Stimulated activated memory B cell treated with anti-CD40 and anti-IgM and Interleukin-4, amounts not matched to agents 10 μg/mL and 1 μg/mL and 100 μg/mL, for 72 hours (primary cell): ENCODE data around the gene GLI3.

Experiments used
- ATAC-seq: fragments of 150-1000 bp; cut with Tn5 transposase; 2 replicates; pipeline ENCODE4 v1.10.0; 2021
- H3K27ac Mint-ChIP-seq: one replicate; pipeline ENCODE4 v1.8.0; 2022; ENCODE audit warnings: mild to moderate bottlenecking, mixed read lengths
- H3K27me3 Mint-ChIP-seq: one replicate; pipeline ENCODE4 v1.8.0; 2022; ENCODE audit warnings: mixed read lengths
- H3K36me3 Mint-ChIP-seq: one replicate; pipeline ENCODE4 v1.8.0; 2022; ENCODE audit warnings: mixed read lengths
- H3K4me1 Mint-ChIP-seq: one replicate; pipeline ENCODE4 v1.8.0; 2022; ENCODE audit warnings: mixed read lengths
- H3K4me3 Mint-ChIP-seq: one replicate; pipeline ENCODE4 v1.8.0; 2022; ENCODE audit warnings: mild to moderate bottlenecking, moderate library complexity, mixed read lengths
- H3K9me3 Mint-ChIP-seq: one replicate; pipeline ENCODE4 v1.8.0; 2022; ENCODE audit warnings: mixed read lengths

The GLI3 gene

GRCh38 chr7:41965951-41966505 is 271.0 kb downstream of the GLI3 start:
- no peaks in the 10 kb centered on the region for H3K36me3 Mint-ChIP-seq
- no peaks in the 10 kb centered on the region for H3K4me1 Mint-ChIP-seq
- H3K9me3 Mint-ChIP-seq: no peaks in the 10 kb centered on the region
- H3K4me3 Mint-ChIP-seq: no peak overlapping the region
- no peaks in the 10 kb centered on the region for H3K27me3 Mint-ChIP-seq
- H3K27ac Mint-ChIP-seq: no peak overlapping the region
- ATAC-seq: no peak

- no peak overlapping the region for H3K27ac Mint-ChIP-seq
- H3K4me3 Mint-ChIP-seq: no peak overlapping the region
- no peaks in the 10 kb centered on the region for H3K4me1 Mint-ChIP-seq
- H3K9me3 Mint-ChIP-seq: no peaks in the 10 kb centered on the region
- no peaks in the 10 kb centered on the region for H3K36me3 Mint-ChIP-seq
- peaks cover 2% of the 10 kb centered on the region for H3K27me3 Mint-ChIP-seq
- ATAC-seq: no peak
Observed at GRCh38 chr7:41964849-41965745, 271.9 kb downstream of the GLI3 start.

GRCh38 chr7:41964183-41964753 is 272.7 kb downstream of the GLI3 start:
- H3K36me3 Mint-ChIP-seq: no peaks in the 10 kb centered on the region
- no peaks in the 10 kb centered on the region for H3K9me3 Mint-ChIP-seq
- no peak overlapping the region for H3K4me3 Mint-ChIP-seq
- peaks cover 10% of the 10 kb centered on the region for H3K27me3 Mint-ChIP-seq
- H3K4me1 Mint-ChIP-seq: no peaks in the 10 kb centered on the region
- no peak overlapping the region for H3K27ac Mint-ChIP-seq
- no peak for ATAC-seq

GRCh38 chr7:41956705-41957104 is 280.3 kb downstream of the GLI3 start:
- H3K27me3 Mint-ChIP-seq: peaks cover 61% of the 10 kb centered on the region
- ATAC-seq: no peak
- H3K27ac Mint-ChIP-seq: no peak overlapping the region
- no peaks in the 10 kb centered on the region for H3K4me1 Mint-ChIP-seq
- H3K36me3 Mint-ChIP-seq: no peaks in the 10 kb centered on the region
- no peaks in the 10 kb centered on the region for H3K9me3 Mint-ChIP-seq
- H3K4me3 Mint-ChIP-seq: no peak overlapping the region

- ATAC-seq: no peak
- Mint-ChIP-seq H3K4me1 (no peaks in the 10 kb centered on the region), H3K36me3 (no peaks in the 10 kb centered on the region), H3K27me3 (peaks cover 61% of the 10 kb centered on the region), H3K9me3 (no peaks in the 10 kb centered on the region), H3K4me3 (no peak overlapping the region), H3K27ac (no peak overlapping the region)
Observed at GRCh38 chr7:41955893-41956675, 280.9 kb downstream of the GLI3 start.

- H3K4me1 Mint-ChIP-seq: no peaks in the 10 kb centered on the region
- H3K27ac Mint-ChIP-seq: no peak overlapping the region
- H3K4me3 Mint-ChIP-seq: no peak overlapping the region
- H3K9me3 Mint-ChIP-seq: no peaks in the 10 kb centered on the region
- peaks cover 61% of the 10 kb centered on the region for H3K27me3 Mint-ChIP-seq
- ATAC-seq: no peak
- no peaks in the 10 kb centered on the region for H3K36me3 Mint-ChIP-seq
Observed at GRCh38 chr7:41955451-41955850, 281.6 kb downstream of the GLI3 start.

- no peak for ATAC-seq
- Mint-ChIP-seq H3K27me3 (peaks cover 58% of the 10 kb centered on the region), H3K27ac (no peak overlapping the region), H3K4me1 (no peaks in the 10 kb centered on the region), H3K4me3 (no peak overlapping the region), H3K9me3 (no peaks in the 10 kb centered on the region), H3K36me3 (no peaks in the 10 kb centered on the region)
Observed at GRCh38 chr7:41954976-41955375, 282.0 kb downstream of the GLI3 start.

GRCh38 chr7:41948503-41948902 is 288.5 kb downstream of the GLI3 start:
- Mint-ChIP-seq H3K36me3 (no peaks in the 10 kb centered on the region), H3K27me3 (peaks cover 3% of the 10 kb centered on the region), H3K27ac (no peak overlapping the region)

GRCh38 chr7:41943094-41943577 is 293.9 kb downstream of the GLI3 start:
- ATAC-seq: peak; percentile 88
- Mint-ChIP-seq H3K4me1 (peaks cover 36% of the 10 kb centered on the region), H3K36me3 (no peaks in the 10 kb centered on the region), H3K27ac (no peak overlapping the region), H3K27me3 (peaks cover 9% of the 10 kb centered on the region), H3K9me3 (no peaks in the 10 kb centered on the region), H3K4me3 (no peak overlapping the region)

More at GRCh38 chr7:41948503-41948902, 288.5 kb downstream of the GLI3 start:
- no peak for ATAC-seq
- H3K4me1 Mint-ChIP-seq: peaks cover 5% of the 10 kb centered on the region
- H3K4me3 Mint-ChIP-seq: no peak overlapping the region
- no peaks in the 10 kb centered on the region for H3K9me3 Mint-ChIP-seq

- H3K4me3 Mint-ChIP-seq: no peak overlapping the region
Observed at GRCh38 chr7:41942468-41943093, 294.4 kb downstream of the GLI3 start.

GRCh38 chr7:41940760-41941343 is 296.2 kb downstream of the GLI3 start:
- peak; percentile 76 for ATAC-seq
- no peaks in the 10 kb centered on the region for H3K36me3 Mint-ChIP-seq
- peaks cover 9% of the 10 kb centered on the region for H3K27me3 Mint-ChIP-seq
- H3K4me3 Mint-ChIP-seq: no peak overlapping the region
- no peak overlapping the region for H3K27ac Mint-ChIP-seq
- H3K4me1 Mint-ChIP-seq: peaks cover 36% of the 10 kb centered on the region
- H3K9me3 Mint-ChIP-seq: no peaks in the 10 kb centered on the region

More at GRCh38 chr7:41942468-41943093, 294.4 kb downstream of the GLI3 start:
- peaks cover 36% of the 10 kb centered on the region for H3K4me1 Mint-ChIP-seq
- no peaks in the 10 kb centered on the region for H3K9me3 Mint-ChIP-seq
- no peaks in the 10 kb centered on the region for H3K36me3 Mint-ChIP-seq
- peaks cover 9% of the 10 kb centered on the region for H3K27me3 Mint-ChIP-seq
- no peak overlapping the region for H3K27ac Mint-ChIP-seq
- no peak for ATAC-seq

- Mint-ChIP-seq H3K27ac (no peak overlapping the region), H3K27me3 (peaks cover 9% of the 10 kb centered on the region), H3K4me3 (no peak overlapping the region), H3K36me3 (no peaks in the 10 kb centered on the region), H3K4me1 (peaks cover 29% of the 10 kb centered on the region), H3K9me3 (no peaks in the 10 kb centered on the region)
- ATAC-seq: no peak
Observed at GRCh38 chr7:41938371-41938770, 298.6 kb downstream of the GLI3 start.

- no peak for ATAC-seq
- Mint-ChIP-seq H3K9me3 (peaks cover 5% of the 10 kb centered on the region), H3K4me3 (no peak overlapping the region), H3K36me3 (no peaks in the 10 kb centered on the region), H3K27ac (no peak overlapping the region), H3K4me1 (peaks cover 22% of the 10 kb centered on the region), H3K27me3 (no peaks in the 10 kb centered on the region)
Observed at GRCh38 chr7:41933427-41933826, 303.6 kb downstream of the GLI3 start.

GRCh38 chr7:41931263-41931646 is 305.8 kb downstream of the GLI3 start:
- H3K4me1 Mint-ChIP-seq: peaks cover 31% of the 10 kb centered on the region
- H3K36me3 Mint-ChIP-seq: no peaks in the 10 kb centered on the region
- no peak overlapping the region for H3K27ac Mint-ChIP-seq
- H3K9me3 Mint-ChIP-seq: peaks cover 5% of the 10 kb centered on the region
- ATAC-seq: no peak
- no peak overlapping the region for H3K4me3 Mint-ChIP-seq
- H3K27me3 Mint-ChIP-seq: no peaks in the 10 kb centered on the region
